Measurements from ENCODE around the gene GPR39.

Gene GPR39

DNA sequence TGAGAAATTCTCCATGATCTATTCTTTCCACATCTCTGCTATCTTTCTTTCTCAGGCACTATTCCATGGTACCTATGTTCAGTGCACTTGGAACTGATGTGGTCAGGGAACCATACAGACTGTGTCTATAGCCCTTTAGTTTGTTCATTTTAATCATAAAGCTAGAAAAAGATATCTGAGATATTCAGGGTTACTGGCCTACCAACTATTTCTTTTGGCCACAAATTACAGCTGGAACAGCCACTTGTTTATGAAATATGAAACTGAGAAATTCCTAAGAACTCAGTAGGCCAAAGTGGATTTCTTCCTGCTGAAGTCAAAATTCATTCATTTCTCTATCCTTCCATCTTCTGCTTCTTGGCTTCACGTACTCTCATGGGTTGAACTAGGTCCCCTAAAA, 276.2 kb downstream of the GPR39 start:
- Histone ChIP-seq H3K9ac (ENCODE audit: low read length in 2 of 2) (no peak overlapping the region), H3K9me3 (ENCODE audit: control insufficient read depth in 2 of 2, low read length in 2 of 2) (no peaks in the 10 kb centered on the region), H3K36me3 (ENCODE audit: control insufficient read depth in 2 of 2, insufficient read depth in 2 of 2, low read length in 2 of 2) (no peaks in the 10 kb centered on the region), H3K27ac (ENCODE audit: low read length) (no peak overlapping the region), H3K4me1 (ENCODE audit: control insufficient read depth, insufficient read depth, low read length) (peaks cover 3% of the 10 kb centered on the region), H3K27me3 (ENCODE audit: control insufficient read depth in 1 of 2, insufficient read depth in 2 of 2, low read length in 2 of 2) (no peaks in the 10 kb centered on the region), H3K4me3 (ENCODE audit: low read length in 2 of 2) (no peak overlapping the region)
